Fibroblast of lung (primary cell): ENCODE measurements around the gene SYT15. TPM values are rescaled to one million over a fixed set of nuclear protein-coding genes. Genes with fewer than 3 reads are reported as not detected.
"Not testable (repeated sequence)": the region's sequence is repeated elsewhere in the genome, so short reads cannot be mapped to it uniquely, and the experiment has no call there.

Experiments used
- DNase-seq, 2 donors: peaks; one replicate each; pipeline versions ENCODE4 v3.0.0 to v3.0.0-alpha.2; 2010; ENCODE audit warnings: low read depth in 2 of 2
- H2AFZ ChIP-seq: 2 replicates; pipeline ENCODE4 v1.5.1; 2012; ENCODE audit warnings: low read length, control low read depth, inconsistent platforms
- H3K27ac ChIP-seq: 2 replicates; pipeline ENCODE4 v1.5.1; 2011; ENCODE audit warnings: low read length, control low read depth; ENCODE audit not compliant: insufficient read depth
- H3K27me3 ChIP-seq: 2 replicates; pipeline ENCODE4 v1.5.1; 2011; ENCODE audit warnings: mild to moderate bottlenecking, low read length; ENCODE audit not compliant: control insufficient read depth, insufficient read depth
- H3K36me3 ChIP-seq: 2 replicates; pipeline ENCODE4 v1.5.1; 2011; ENCODE audit warnings: low read length; ENCODE audit not compliant: control insufficient read depth, insufficient read depth
- H3K4me1 ChIP-seq: 2 replicates; pipeline ENCODE4 v1.5.1; 2011; ENCODE audit warnings: low read length; ENCODE audit not compliant: control insufficient read depth, insufficient read depth; ENCODE audit errors: extremely low read depth
- H3K4me2 ChIP-seq: 2 replicates; pipeline ENCODE4 v1.5.1; 2011; ENCODE audit warnings: low read length, control low read depth; ENCODE audit not compliant: insufficient read depth; ENCODE audit errors: extremely low read depth
- H3K4me3 ChIP-seq, 4 experiments: fragments of 200-600 bp in 1 of 4; sonication (generic) in 1 of 4; replicated peaks in 1 of 4; 2 replicates each; pipeline ENCODE4 v1.5.1; 2011 to 2016; ENCODE audit warnings: low read length in 4 of 4, low read depth in 3 of 4, mild to moderate bottlenecking in 3 of 4, control low read depth in 2 of 4, inconsistent platforms in 1 of 4, mixed read lengths in 1 of 4; ENCODE audit not compliant: insufficient read depth in 1 of 4; ENCODE audit errors: control extremely low read depth in 1 of 4
- H3K79me2 ChIP-seq: 2 replicates; pipeline ENCODE4 v1.5.1; 2012; ENCODE audit warnings: mild to moderate bottlenecking, low read length, inconsistent platforms; ENCODE audit not compliant: control insufficient read depth, insufficient read depth
- H3K9ac ChIP-seq: 2 replicates; pipeline ENCODE4 v1.5.1; 2011; ENCODE audit warnings: mild to moderate bottlenecking, low read length, control low read depth; ENCODE audit not compliant: insufficient read depth
- H3K9me3 ChIP-seq: 2 replicates; pipeline ENCODE4 v1.5.1; 2012; ENCODE audit warnings: low read depth, low read length; ENCODE audit not compliant: control insufficient read depth, insufficient read depth
- H4K20me1 ChIP-seq: 2 replicates; pipeline ENCODE4 v1.5.1; 2011; ENCODE audit warnings: low read length; ENCODE audit not compliant: control insufficient read depth, insufficient read depth; ENCODE audit errors: extremely low read depth
- polyA plus RNA-seq, 2 donors: library from polyadenylated mRNA; depleted of rRNA in 1 of 2; stranded (reverse) in 1 of 2; unstranded in 1 of 2; fragments of >200 nt; gene quantifications; 2 replicates each; pipeline ENCODE4 v1.2.1, GENCODE V29; 2011 to 2012; ENCODE audit warnings: missing spikeins in 1 of 2
- total RNA-seq: library from RNA; depleted of rRNA; stranded (reverse); fragments of >200 nt; gene quantifications from 2 replicates; pipeline ENCODE4 v1.2.1, GENCODE V29; 2014

SYT15 gene
- total and polyA plus RNA-seq, 2 donors (not counting 1 experiment from before 2014, with no cell fraction given), result under 0.01 to 0.31 TPM

GRCh38 chr10:46640005-46640404 lies 61.1 kb downstream of the SYT15 start:
- not testable (repeated sequence) for H3K4me3 ChIP-seq, H3K4me2 ChIP-seq, H3K9me3 ChIP-seq, H3K27ac ChIP-seq, H3K9ac ChIP-seq, H4K20me1 ChIP-seq, H3K4me1 ChIP-seq, H2AFZ ChIP-seq, H3K27me3 ChIP-seq, H3K36me3 ChIP-seq, H3K79me2 ChIP-seq
- peak in 1 of 2 donors; percentile 2 for DNase-seq

Other genes with a start within 250 kb of the SYT15 start
- gene ANXA8L1, start 203.4 kb upstream of the SYT15 start, total RNA-seq, result not detected in 2 replicates
- gene ANXA8L1, start 203.4 kb upstream of the SYT15 start, polyA plus RNA-seq, result 0.05 and 0.08 TPM in 2 replicates
- gene NPY4R, start 113.2 kb upstream of the SYT15 start, total RNA-seq, result not detected in 2 replicates
- 0.07 and 0.24 TPM in 2 replicates for gene NPY4R, start 113.2 kb upstream of the SYT15 start, polyA plus RNA-seq
- not detected in 2 replicates for gene GPRIN2, start 22.5 kb upstream of the SYT15 start, total RNA-seq
- gene GPRIN2, start 22.5 kb upstream of the SYT15 start, polyA plus RNA-seq, result not detected in 2 replicates